22Rv1 (cell line): ENCODE measurements around the gene REXO1.

ENCODE experiments used
- ZFX ChIP-seq: fragments of 450-650 bp; IDR thresholded peaks from 2 replicates; pipeline ENCODE4 v1.6.1; 2017; ENCODE audit warnings: antibody characterized with exemption, borderline replicate concordance
- TF ChIP-seq, protein P1 (sequence below): fragments of 450-650 bp; IDR thresholded peaks from 2 replicates; pipeline ENCODE4 v1.5.1; 2017; ENCODE audit warnings: mild to moderate bottlenecking

DNA sequence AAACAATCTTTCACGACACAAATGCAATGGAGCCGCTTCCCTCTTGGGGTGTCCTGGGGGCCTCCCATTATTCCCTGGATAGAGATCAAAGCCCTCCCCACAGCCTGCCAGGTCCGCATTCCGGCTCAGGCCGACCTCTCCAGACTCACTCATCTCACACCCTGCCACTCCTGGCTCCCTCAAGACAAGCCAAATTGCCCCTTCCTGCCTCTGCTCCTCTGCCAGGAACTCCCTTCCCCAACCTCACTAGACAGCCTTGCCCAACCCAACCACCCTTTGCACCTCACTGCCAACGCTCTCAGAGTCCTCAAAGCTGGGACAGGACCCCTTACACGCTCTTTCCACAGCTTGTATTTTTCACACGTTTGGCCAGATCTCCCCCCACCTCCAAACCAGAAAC lies 35.5 kb upstream of the REXO1 start:
- TF ChIP-seq, protein P1, sequence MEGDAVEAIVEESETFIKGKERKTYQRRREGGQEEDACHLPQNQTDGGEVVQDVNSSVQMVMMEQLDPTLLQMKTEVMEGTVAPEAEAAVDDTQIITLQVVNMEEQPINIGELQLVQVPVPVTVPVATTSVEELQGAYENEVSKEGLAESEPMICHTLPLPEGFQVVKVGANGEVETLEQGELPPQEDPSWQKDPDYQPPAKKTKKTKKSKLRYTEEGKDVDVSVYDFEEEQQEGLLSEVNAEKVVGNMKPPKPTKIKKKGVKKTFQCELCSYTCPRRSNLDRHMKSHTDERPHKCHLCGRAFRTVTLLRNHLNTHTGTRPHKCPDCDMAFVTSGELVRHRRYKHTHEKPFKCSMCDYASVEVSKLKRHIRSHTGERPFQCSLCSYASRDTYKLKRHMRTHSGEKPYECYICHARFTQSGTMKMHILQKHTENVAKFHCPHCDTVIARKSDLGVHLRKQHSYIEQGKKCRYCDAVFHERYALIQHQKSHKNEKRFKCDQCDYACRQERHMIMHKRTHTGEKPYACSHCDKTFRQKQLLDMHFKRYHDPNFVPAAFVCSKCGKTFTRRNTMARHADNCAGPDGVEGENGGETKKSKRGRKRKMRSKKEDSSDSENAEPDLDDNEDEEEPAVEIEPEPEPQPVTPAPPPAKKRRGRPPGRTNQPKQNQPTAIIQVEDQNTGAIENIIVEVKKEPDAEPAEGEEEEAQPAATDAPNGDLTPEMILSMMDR = no peak
- no peak for TF ChIP-seq ZFX
